Mesenchymal stem cell (in vitro differentiated cells and primary cell): ENCODE measurements around the gene EFTUD2.

Experiments
- DNase-seq: peaks from one replicate; pipeline ENCODE4 v3.0.0-alpha.2; 2013
- H2AFZ ChIP-seq: one replicate; pipeline ENCODE4 v1.6.1; 2013; ENCODE audit warnings: low read depth, mild to moderate bottlenecking, control low read depth, inconsistent platforms, low read length, moderate library complexity
- H2AK5ac ChIP-seq: 2 replicates; pipeline ENCODE4 v1.6.1; 2013; ENCODE audit warnings: low read length, moderate library complexity, mild to moderate bottlenecking, inconsistent platforms; ENCODE audit not compliant: severe bottlenecking
- H2BK120ac ChIP-seq: one replicate; pipeline ENCODE4 v1.6.1; 2013; ENCODE audit warnings: low read depth, mild to moderate bottlenecking, inconsistent platforms, low read length, moderate library complexity
- H2BK12ac ChIP-seq, 2 experiments: one replicate each; pipeline ENCODE4 v1.6.1; 2013; ENCODE audit warnings: inconsistent platforms in 2 of 2, low read length in 2 of 2, mild to moderate bottlenecking in 2 of 2, moderate library complexity in 2 of 2, control low read depth in 1 of 2
- H2BK15ac ChIP-seq: one replicate; pipeline ENCODE4 v1.6.1; 2013; ENCODE audit warnings: mild to moderate bottlenecking, low read depth, inconsistent platforms; ENCODE audit not compliant: poor library complexity, severe bottlenecking
- H2BK5ac ChIP-seq: 2 replicates; pipeline ENCODE4 v1.6.1; 2013; ENCODE audit warnings: low read depth, mild to moderate bottlenecking, low read length, control low read depth, inconsistent platforms; ENCODE audit not compliant: poor library complexity, severe bottlenecking
- H3K14ac ChIP-seq, 2 experiments: one replicate each; pipeline ENCODE4 v1.6.1; 2013; ENCODE audit warnings: inconsistent platforms in 2 of 2, low read length in 2 of 2, control low read depth in 1 of 2, mild to moderate bottlenecking in 1 of 2, moderate library complexity in 1 of 2
- H3K18ac ChIP-seq, 2 experiments: one replicate each; pipeline ENCODE4 v1.6.1; 2013; ENCODE audit warnings: inconsistent platforms in 2 of 2, low read length in 2 of 2, control low read depth in 1 of 2, low read depth in 1 of 2, mild to moderate bottlenecking in 1 of 2
- H3K23ac ChIP-seq, 2 experiments: one replicate each; pipeline ENCODE4 v1.6.1; 2013; ENCODE audit warnings: inconsistent platforms in 2 of 2, low read length in 2 of 2, mild to moderate bottlenecking in 2 of 2, moderate library complexity in 2 of 2, control low read depth in 1 of 2
- H3K27ac ChIP-seq: 2 replicates; pipeline ENCODE4 v1.5.1; 2013; ENCODE audit warnings: mild to moderate bottlenecking, moderate library complexity, low read length, control low read depth, inconsistent platforms; ENCODE audit not compliant: poor library complexity, severe bottlenecking
- H3K27me3 ChIP-seq, 2 experiments: 2 replicates each; pipeline versions ENCODE4 v1.6.1 to v1.7.0; 2013; ENCODE audit warnings: low read length in 2 of 2, mild to moderate bottlenecking in 2 of 2, moderate library complexity in 2 of 2, control low read depth in 1 of 2, inconsistent platforms in 1 of 2; ENCODE audit not compliant: control insufficient read depth in 1 of 2, insufficient read depth in 1 of 2
- H3K36me3 ChIP-seq, 2 experiments: 2 replicates each; pipeline versions ENCODE4 v1.6.1 to v1.7.0; 2013; ENCODE audit warnings: low read length in 2 of 2, control low read depth in 1 of 2, inconsistent platforms in 1 of 2, low read depth in 1 of 2, mild to moderate bottlenecking in 1 of 2; ENCODE audit not compliant: insufficient read depth in 2 of 2, control insufficient read depth in 1 of 2
- H3K4ac ChIP-seq, 2 experiments: one replicate each; pipeline ENCODE4 v1.6.1; 2013; ENCODE audit warnings: inconsistent platforms in 2 of 2, low read length in 2 of 2, mild to moderate bottlenecking in 2 of 2, moderate library complexity in 2 of 2, control low read depth in 1 of 2, low read depth in 1 of 2
- H3K4me1 ChIP-seq: 2 replicates; pipeline ENCODE4 v1.6.1; 2013; ENCODE audit warnings: low read depth, low read length, control low read depth; ENCODE audit not compliant: control insufficient read depth, insufficient read depth
- H3K4me2 ChIP-seq: 2 replicates; pipeline ENCODE4 v1.6.1; 2013; ENCODE audit warnings: low read length, mild to moderate bottlenecking, inconsistent platforms; ENCODE audit not compliant: poor library complexity, severe bottlenecking
- H3K4me3 ChIP-seq, 2 experiments: 2 replicates each; pipeline versions ENCODE4 v1.5.1 to v1.7.0; 2013; ENCODE audit warnings: low read length in 2 of 2, mild to moderate bottlenecking in 2 of 2, control low read depth in 1 of 2, low read depth in 1 of 2; ENCODE audit not compliant: insufficient read depth in 1 of 2
- H3K79me1 ChIP-seq: replicated peaks from 2 replicates; pipeline ENCODE4 v1.6.1; 2013; ENCODE audit warnings: mild to moderate bottlenecking, control low read depth, low read length, inconsistent platforms; ENCODE audit not compliant: poor library complexity, severe bottlenecking
- H3K9ac ChIP-seq: 2 replicates; pipeline ENCODE4 v1.7.0; 2013; ENCODE audit warnings: mild to moderate bottlenecking, low read length, moderate library complexity
- H3K9me3 ChIP-seq: 2 replicates; pipeline ENCODE4 v1.7.0; 2013; ENCODE audit warnings: mild to moderate bottlenecking, low read length; ENCODE audit not compliant: control insufficient read depth
- H4K8ac ChIP-seq: one replicate; pipeline ENCODE4 v1.6.1; 2013; ENCODE audit warnings: inconsistent platforms, mild to moderate bottlenecking, low read length, moderate library complexity
- H4K91ac ChIP-seq: one replicate; pipeline ENCODE4 v1.6.1; 2013; ENCODE audit warnings: mild to moderate bottlenecking, low read length, inconsistent platforms
- WGBS: methylation state at CpG from one replicate; pipeline ENCODE4 v1.1.7; 2013; ENCODE audit warnings: mixed read lengths; 5-methylcytosine and 5-hydroxymethylcytosine counted together

The EFTUD2 gene

GRCh38 chr17:44884941-44885340 is 14.3 kb downstream of the EFTUD2 start:
- peaks cover 40 to 81% of the 10 kb centered on the region in 2 experiments for H3K36me3 ChIP-seq
- H3K18ac ChIP-seq, result no peak overlapping the region
- no peak overlapping the region for H2AFZ ChIP-seq
- no peak overlapping the region for H2BK15ac ChIP-seq
- H4K91ac ChIP-seq, result no peak overlapping the region
- H2AK5ac ChIP-seq, result no peak overlapping the region
- peaks cover 20% of the 10 kb centered on the region for H3K79me1 ChIP-seq
- WGBS, result 97% methylated on average over 2 of the region's 2 CpGs
- no peak overlapping the region for H2BK120ac ChIP-seq
- H4K8ac ChIP-seq, result no peak overlapping the region
- no peak overlapping the region for H2BK12ac ChIP-seq
- H3K4me1 ChIP-seq, result peaks cover 3% of the 10 kb centered on the region
- DNase-seq, result no peak
- no peak overlapping the region for H3K27ac ChIP-seq
- H3K9ac ChIP-seq, result no peak overlapping the region
- no peaks in the 10 kb centered on the region for H3K27me3 ChIP-seq
- H2BK5ac ChIP-seq, result no peak overlapping the region
- no peak overlapping the region for H3K4me2 ChIP-seq
- H3K23ac ChIP-seq, result no peak overlapping the region
- H3K14ac ChIP-seq, result no peak overlapping the region
- H3K9me3 ChIP-seq, result no peaks in the 10 kb centered on the region
- no peak overlapping the region for H3K4me3 ChIP-seq
- H3K4ac ChIP-seq, result no peak overlapping the region

GRCh38 chr17:44881145-44881544 is 18.1 kb downstream of the EFTUD2 start:
- Histone ChIP-seq H3K27ac (no peak overlapping the region), H2BK5ac (no peak overlapping the region), H3K23ac (no peak overlapping the region), H3K36me3 (peaks cover 47 to 89% of the 10 kb centered on the region in 2 experiments), H4K91ac (no peak overlapping the region), H2AFZ (no peak overlapping the region), H3K4me2 (no peak overlapping the region), H2BK15ac (no peak overlapping the region), H3K27me3 (no peaks in the 10 kb centered on the region), H3K79me1 (peaks cover 10% of the 10 kb centered on the region), H3K9me3 (no peaks in the 10 kb centered on the region), H3K4me1 (no peaks in the 10 kb centered on the region), H2BK120ac (no peak overlapping the region), H3K14ac (no peak overlapping the region), H4K8ac (no peak overlapping the region), H2AK5ac (no peak overlapping the region), H3K4ac (no peak overlapping the region), H3K9ac (no peak overlapping the region), H3K4me3 (no peak overlapping the region), H2BK12ac (no peak overlapping the region), H3K18ac (no peak overlapping the region)
- DNase-seq, result no peak
- no CpG with 5 or more reads among the region's 4 CpGs for WGBS

GRCh38 chr17:44880062-44880461 is 19.2 kb downstream of the EFTUD2 start:
- Histone ChIP-seq H3K14ac (no peak overlapping the region), H3K79me1 (peaks cover 14% of the 10 kb centered on the region), H3K27me3 (no peaks in the 10 kb centered on the region), H4K91ac (no peak overlapping the region), H3K23ac (no peak overlapping the region), H2BK5ac (no peak overlapping the region), H2AK5ac (no peak overlapping the region), H3K4me3 (no peak overlapping the region), H4K8ac (no peak overlapping the region), H3K4me2 (no peak overlapping the region), H3K9ac (no peak overlapping the region), H3K36me3 (peaks cover 50 to 86% of the 10 kb centered on the region in 2 experiments), H3K4ac (no peak overlapping the region), H2AFZ (no peak overlapping the region), H2BK15ac (no peak overlapping the region), H2BK120ac (no peak overlapping the region), H3K9me3 (no peaks in the 10 kb centered on the region), H2BK12ac (no peak overlapping the region), H3K27ac (no peak overlapping the region), H3K4me1 (no peaks in the 10 kb centered on the region), H3K18ac (no peak overlapping the region)
- 100% methylated on average over 2 of the region's 2 CpGs for WGBS
- DNase-seq, result no peak

DNA sequence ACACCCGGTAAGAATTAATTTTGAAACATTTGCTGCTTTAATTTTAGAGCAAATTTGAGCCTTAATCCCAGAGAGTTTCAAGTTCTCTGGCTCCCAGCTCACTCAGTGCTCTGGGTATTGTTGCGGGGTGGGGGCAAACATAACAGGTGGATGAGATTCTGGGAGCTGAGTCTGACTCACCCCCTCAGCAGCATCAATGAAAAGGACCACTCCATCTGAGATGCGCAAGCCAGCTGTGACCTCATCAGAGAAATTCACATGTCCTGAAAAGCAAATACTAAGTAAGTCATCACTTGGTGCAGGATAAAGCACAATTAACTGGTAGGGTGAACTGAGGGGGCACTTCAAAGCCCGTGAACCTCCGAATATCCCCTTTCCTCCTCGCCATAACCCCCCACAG is 19.9 kb downstream of the EFTUD2 start:
- no peak overlapping the region for H3K14ac ChIP-seq
- no peak overlapping the region for H3K9ac ChIP-seq
- no peaks in the 10 kb centered on the region for H3K9me3 ChIP-seq
- no peak overlapping the region for H3K4me3 ChIP-seq
- H3K27me3 ChIP-seq, result no peaks in the 10 kb centered on the region
- H3K4me1 ChIP-seq, result no peaks in the 10 kb centered on the region
- no peak overlapping the region for H2BK5ac ChIP-seq
- DNase-seq, result no peak
- no peak overlapping the region for H3K4me2 ChIP-seq
- no peak overlapping the region for H4K8ac ChIP-seq
- H4K91ac ChIP-seq, result no peak overlapping the region
- H3K23ac ChIP-seq, result no peak overlapping the region
- H2BK120ac ChIP-seq, result no peak overlapping the region
- no peak overlapping the region for H2AFZ ChIP-seq
- peaks cover 16% of the 10 kb centered on the region for H3K79me1 ChIP-seq
- no peak overlapping the region for H3K27ac ChIP-seq
- no peak overlapping the region for H3K4ac ChIP-seq
- H2BK15ac ChIP-seq, result no peak overlapping the region
- no peak overlapping the region for H3K18ac ChIP-seq
- peaks cover 51 to 85% of the 10 kb centered on the region in 2 experiments for H3K36me3 ChIP-seq
- no peak overlapping the region for H2AK5ac ChIP-seq
- WGBS, result 97% methylated on average over 6 of the region's 6 CpGs
- H2BK12ac ChIP-seq, result no peak overlapping the region
